Spinal cord (tissue), 10 donors: ENCODE measurements around the gene GLI3. TPM values are rescaled to one million over a fixed set of nuclear protein-coding genes. Genes with fewer than 3 reads are reported as not detected.
A peak's percentile ranks its signal among the peaks of the same experiment; 100 is the strongest.

Experiments
- DNase-seq, 6 donors: peaks; one replicate each; pipeline versions ENCODE4 v3.0.0 to v3.0.0-alpha.2; 2013 to 2015; ENCODE audit warnings: low spot score in 6 of 6, low read depth in 4 of 6
- H3K27ac ChIP-seq: one replicate; pipeline ENCODE4 v1.5.1; 2013; ENCODE audit warnings: low read depth, low read length, control low read depth
- H3K27me3 ChIP-seq: one replicate; pipeline ENCODE4 v1.6.1; 2013; ENCODE audit warnings: low read length; ENCODE audit not compliant: control insufficient read depth, insufficient read depth
- H3K36me3 ChIP-seq: one replicate; pipeline ENCODE4 v1.6.1; 2013; ENCODE audit warnings: low read length; ENCODE audit not compliant: control insufficient read depth, insufficient read depth
- H3K4me1 ChIP-seq: one replicate; pipeline ENCODE4 v1.6.1; 2013; ENCODE audit warnings: low read length; ENCODE audit not compliant: control insufficient read depth, insufficient read depth
- H3K4me3 ChIP-seq: one replicate; pipeline ENCODE4 v1.5.1; 2013; ENCODE audit warnings: low read depth, low read length, control low read depth
- H3K9me3 ChIP-seq: one replicate; pipeline ENCODE4 v1.6.1; 2013; ENCODE audit warnings: low read length; ENCODE audit not compliant: control insufficient read depth, insufficient read depth
- WGBS: methylation state at CpG from one replicate; pipeline ENCODE4 v1.1.5; 2013; ENCODE audit warnings: missing lambda C conversion rate; ENCODE audit not compliant: insufficient coverage; 5-methylcytosine and 5-hydroxymethylcytosine counted together
- polyA plus RNA-seq, 2 donors: library from polyadenylated mRNA; unstranded; fragments of 120-200 nt; gene quantifications; one replicate each; pipeline ENCODE4 v1.2.1, GENCODE V29; 2013; ENCODE audit not compliant: insufficient read length in 2 of 2
- total RNA-seq, 2 donors: library from RNA; depleted of rRNA in 1 of 2; stranded (reverse); fragments of 120-200 nt in 1 of 2; fragments of >200 nt in 1 of 2; gene quantifications; one replicate each; pipeline versions ENCODE4 v1.2.3 to v1.2.4, GENCODE V29; 2013 to 2014
- donor health status: healthy.

The GLI3 gene
- total and polyA plus RNA-seq, 4 donors: 8.7 to 11.9 (median 10.1) TPM

- Histone ChIP-seq H3K4me1 (peaks cover 10% of the 10 kb centered on the region), H3K4me3 (no peak overlapping the region), H3K9me3 (no peaks in the 10 kb centered on the region), H3K27ac (no peak overlapping the region), H3K27me3 (no peaks in the 10 kb centered on the region), H3K36me3 (no peaks in the 10 kb centered on the region)
- WGBS: 21% methylated on average over 3 of the region's 6 CpGs
- DNase-seq: peak in 5 of 6 donors; percentile 36 to 84 (median 46)
Observed at GRCh38 chr7:41979834-41980307, 257.1 kb downstream of the GLI3 start.

GRCh38 chr7:41978858-41979257 is 258.2 kb downstream of the GLI3 start:
- H3K27ac ChIP-seq: no peak overlapping the region
- H3K36me3 ChIP-seq: no peaks in the 10 kb centered on the region
- no peak for DNase-seq
- WGBS: 83% methylated on average over 2 of the region's 4 CpGs
- peaks cover 10% of the 10 kb centered on the region for H3K4me1 ChIP-seq
- no peaks in the 10 kb centered on the region for H3K9me3 ChIP-seq
- no peaks in the 10 kb centered on the region for H3K27me3 ChIP-seq
- H3K4me3 ChIP-seq: no peak overlapping the region

GRCh38 chr7:41977661-41978060 is 259.3 kb downstream of the GLI3 start:
- Histone ChIP-seq H3K36me3 (no peaks in the 10 kb centered on the region), H3K4me1 (peaks cover 10% of the 10 kb centered on the region), H3K4me3 (no peak overlapping the region), H3K27me3 (no peaks in the 10 kb centered on the region), H3K27ac (no peak overlapping the region), H3K9me3 (no peaks in the 10 kb centered on the region)
- DNase-seq: peak in 1 of 6 donors; percentile 53
- WGBS: no CpG with 5 or more reads among the region's 3 CpGs

GRCh38 chr7:41977151-41977651 is 259.8 kb downstream of the GLI3 start:
- Histone ChIP-seq H3K36me3 (peaks cover 2% of the 10 kb centered on the region), H3K4me3 (no peak overlapping the region), H3K9me3 (no peaks in the 10 kb centered on the region), H3K4me1 (peaks cover 10% of the 10 kb centered on the region), H3K27me3 (no peaks in the 10 kb centered on the region), H3K27ac (no peak overlapping the region)
- 26% methylated on average over 6 of the region's 9 CpGs for WGBS
- peak in 5 of 6 donors; percentile 38 to 93 (median 59) for DNase-seq

GRCh38 chr7:41976411-41976810 is 260.6 kb downstream of the GLI3 start:
- Histone ChIP-seq H3K4me1 (peaks cover 8% of the 10 kb centered on the region), H3K36me3 (peaks cover 4% of the 10 kb centered on the region), H3K9me3 (no peaks in the 10 kb centered on the region), H3K27ac (no peak overlapping the region), H3K27me3 (no peaks in the 10 kb centered on the region), H3K4me3 (no peak overlapping the region)
- DNase-seq: no peak
- no CpG with 5 or more reads among the region's 2 CpGs for WGBS

GRCh38 chr7:41975849-41976248 is 261.2 kb downstream of the GLI3 start:
- Histone ChIP-seq H3K36me3 (peaks cover 4% of the 10 kb centered on the region), H3K27me3 (no peaks in the 10 kb centered on the region), H3K4me1 (peaks cover 7% of the 10 kb centered on the region), H3K4me3 (no peak overlapping the region), H3K9me3 (no peaks in the 10 kb centered on the region), H3K27ac (no peak overlapping the region)
- DNase-seq: no peak

GRCh38 chr7:41974870-41975557 is 262.0 kb downstream of the GLI3 start:
- H3K4me1 ChIP-seq: peaks cover 7% of the 10 kb centered on the region
- no peak overlapping the region for H3K27ac ChIP-seq
- WGBS: 94% methylated on average over 2 of the region's 4 CpGs
- H3K9me3 ChIP-seq: no peaks in the 10 kb centered on the region
- no peak overlapping the region for H3K4me3 ChIP-seq
- DNase-seq: no peak
- no peaks in the 10 kb centered on the region for H3K27me3 ChIP-seq
- peaks cover 4% of the 10 kb centered on the region for H3K36me3 ChIP-seq

- no peak for DNase-seq
- H3K4me1 ChIP-seq: peaks cover 5% of the 10 kb centered on the region
- H3K27me3 ChIP-seq: no peaks in the 10 kb centered on the region
- WGBS: no CpG with 5 or more reads among the region's 8 CpGs
- no peak overlapping the region for H3K27ac ChIP-seq
- H3K36me3 ChIP-seq: peaks cover 4% of the 10 kb centered on the region
- H3K4me3 ChIP-seq: no peak overlapping the region
- no peaks in the 10 kb centered on the region for H3K9me3 ChIP-seq
Observed at GRCh38 chr7:41973202-41973730, 263.7 kb downstream of the GLI3 start.

- Histone ChIP-seq H3K4me3 (no peak overlapping the region), H3K4me1 (no peaks in the 10 kb centered on the region), H3K9me3 (no peaks in the 10 kb centered on the region), H3K27me3 (no peaks in the 10 kb centered on the region), H3K27ac (no peak overlapping the region), H3K36me3 (peaks cover 4% of the 10 kb centered on the region)
- WGBS: 100% methylated on average over 3 of the region's 4 CpGs
- no peak for DNase-seq
Observed at GRCh38 chr7:41972776-41973175, 264.2 kb downstream of the GLI3 start.

GRCh38 chr7:41972270-41972669 is 264.7 kb downstream of the GLI3 start:
- DNase-seq: no peak
- no peaks in the 10 kb centered on the region for H3K27me3 ChIP-seq
- no peaks in the 10 kb centered on the region for H3K9me3 ChIP-seq
- peaks cover 4% of the 10 kb centered on the region for H3K36me3 ChIP-seq
- no peak overlapping the region for H3K4me3 ChIP-seq
- H3K27ac ChIP-seq: no peak overlapping the region
- 93% methylated on average over 11 of the region's 13 CpGs for WGBS
- no peaks in the 10 kb centered on the region for H3K4me1 ChIP-seq
